Activated B cell treated with CpG ODN at 0.5 μM for 24 hours (primary cell): ENCODE data around the gene NR3C2. TPM values are rescaled to one million over a fixed set of nuclear protein-coding genes. Genes with fewer than 3 reads are reported as not detected.
"Not testable (repeated sequence)": the region's sequence is repeated elsewhere in the genome, so short reads cannot be mapped to it uniquely, and the experiment has no call there.

Source experiments
- ATAC-seq: fragments of 200-7000 bp; cut with Tn5 transposase; one replicate; pipeline ENCODE4 v1.10.0; 2021; ENCODE audit warnings: low read depth, mild to moderate bottlenecking, moderate library complexity
- CTCF ChIA-PET: fragments of 350-600 bp; sonication (Branson Sonifier 250); formaldehyde crosslinking; loops from one replicate; lab custom pipeline; 2021; ENCODE audit warnings: antibody characterized with exemption; lab: Charles Lee
- POLR2A ChIA-PET: fragments of 350-600 bp; sonication (Branson Sonifier 250); formaldehyde crosslinking; loops from one replicate; lab custom pipeline; 2021; ENCODE audit warnings: antibody characterized with exemption; lab: Charles Lee
- DNase-seq: peaks from one replicate; pipeline ENCODE4 v3.0.0; 2022
- H3K27ac Mint-ChIP-seq: one replicate; pipeline ENCODE4 v1.8.0; 2020; ENCODE audit warnings: mixed read lengths
- H3K27me3 Mint-ChIP-seq: one replicate; pipeline ENCODE4 v1.8.0; 2021; ENCODE audit warnings: mixed read lengths
- H3K36me3 Mint-ChIP-seq: one replicate; pipeline ENCODE4 v1.8.0; 2021; ENCODE audit warnings: low read depth, mixed read lengths
- H3K4me1 Mint-ChIP-seq: one replicate; pipeline ENCODE4 v1.8.0; 2021; ENCODE audit warnings: mixed read lengths
- H3K4me3 Mint-ChIP-seq: one replicate; pipeline ENCODE4 v1.8.0; 2020; ENCODE audit warnings: mild to moderate bottlenecking, mixed read lengths
- H3K9me3 Mint-ChIP-seq: one replicate; pipeline ENCODE4 v1.8.0; 2020; ENCODE audit warnings: mixed read lengths
- CTCF ChIP-seq: fragments of 200-600 bp; IDR thresholded peaks from one replicate; pipeline ENCODE4 v1.8.0; 2022; ENCODE audit warnings: antibody characterized with exemption, mild to moderate bottlenecking
- intact Hi-C: fragments of 100-400 bp; cut with micrococcal nuclease; formaldehyde crosslinking; loops from one replicate; pipeline ENCODE4 v1.15.1; 2024
- total RNA-seq: library from RNA; stranded (reverse); gene quantifications from 2 replicates; pipeline ENCODE4 v1.2.3, GENCODE V29; 2022

The NR3C2 gene
- total RNA-seq, 1 donor from 2014 or later, result 4.5 TPM

GRCh38 chr4:148200960-148201359 lies 241.3 kb downstream of the NR3C2 start:
- no peak overlapping the region for H3K4me3 Mint-ChIP-seq
- H3K27me3 Mint-ChIP-seq, result no peaks in the 10 kb centered on the region
- no peaks in the 10 kb centered on the region for H3K9me3 Mint-ChIP-seq
- no peak for TF ChIP-seq CTCF
- H3K4me1 Mint-ChIP-seq, result no peaks in the 10 kb centered on the region
- H3K36me3 Mint-ChIP-seq, result no peaks in the 10 kb centered on the region
- intact Hi-C loops, result no loop called here
- DNase-seq (no peak), ATAC-seq (no peak)
- no peak overlapping the region for H3K27ac Mint-ChIP-seq
- ChIA-PET POLR2A (no interaction called here), CTCF (no interaction called here)

- no peaks in the 10 kb centered on the region for H3K9me3 Mint-ChIP-seq
- no peak overlapping the region for H3K27ac Mint-ChIP-seq
- DNase-seq (no peak), ATAC-seq (no peak)
- H3K4me3 Mint-ChIP-seq, result no peak overlapping the region
- H3K27me3 Mint-ChIP-seq, result no peaks in the 10 kb centered on the region
- intact Hi-C loops, result no loop called here
- no peaks in the 10 kb centered on the region for H3K4me1 Mint-ChIP-seq
- CTCF ChIA-PET, result no interaction called here
- POLR2A ChIA-PET, result no interaction called here
- TF ChIP-seq CTCF, result no peak
- peaks cover 21% of the 10 kb centered on the region for H3K36me3 Mint-ChIP-seq
Observed at GRCh38 chr4:148196164-148196563, 246.1 kb downstream of the NR3C2 start.

GRCh38 chr4:148192526-148192925 lies 249.7 kb downstream of the NR3C2 start:
- DNase-seq (no peak), ATAC-seq (no peak)
- TF ChIP-seq CTCF, result no peak
- intact Hi-C loops, result no loop called here
- Mint-ChIP-seq H3K36me3 (peaks cover 24% of the 10 kb centered on the region), H3K4me1 (no peaks in the 10 kb centered on the region), H3K27ac (no peak overlapping the region), H3K4me3 (no peak overlapping the region), H3K27me3 (no peaks in the 10 kb centered on the region), H3K9me3 (peaks cover 2% of the 10 kb centered on the region)
- ChIA-PET CTCF (no interaction called here), POLR2A (no interaction called here)

GRCh38 chr4:148187454-148188222 lies 254.6 kb downstream of the NR3C2 start:
- peaks cover 23% of the 10 kb centered on the region for H3K36me3 Mint-ChIP-seq
- DNase-seq, POLR2A ChIA-PET, H3K4me1 Mint-ChIP-seq, CTCF ChIA-PET, ATAC-seq, intact Hi-C loops, H3K27ac Mint-ChIP-seq, H3K27me3 Mint-ChIP-seq, H3K4me3 Mint-ChIP-seq, H3K9me3 Mint-ChIP-seq: not testable (repeated sequence)

GRCh38 chr4:148184922-148185321 lies 257.3 kb downstream of the NR3C2 start:
- Mint-ChIP-seq H3K27me3 (no peaks in the 10 kb centered on the region), H3K4me1 (no peaks in the 10 kb centered on the region), H3K9me3 (no peaks in the 10 kb centered on the region), H3K27ac (no peak overlapping the region), H3K36me3 (peaks cover 7% of the 10 kb centered on the region), H3K4me3 (no peak overlapping the region)
- intact Hi-C loops, result no loop called here
- ChIA-PET POLR2A (no interaction called here), CTCF (no interaction called here)
- ATAC-seq (no peak), DNase-seq (no peak)
- TF ChIP-seq CTCF, result no peak
